HCT116 (cell line): ENCODE data around the gene SDCCAG8. TPM values are rescaled to one million over a fixed set of nuclear protein-coding genes. Genes with fewer than 3 reads are reported as not detected.

Experiments used
- ATAC-seq: fragments of 200-7000 bp; cut with Tn5 transposase; 2 replicates; pipeline ENCODE4 v1.9.1; 2020; ENCODE audit warnings: mild to moderate bottlenecking, moderate library complexity
- BruUV-seq: library from RNA; stranded (reverse); fragments of 400-500 nt; replicated peaks from 2 replicates; lab custom pipeline; 2021; lab: Mats Ljungman, UMichigan
- CTCF ChIA-PET: fragments of 300-600 bp; sonication (Branson Sonifier 250); formaldehyde crosslinking; loops from one replicate; lab custom pipeline; 2021; ENCODE audit warnings: antibody characterized with exemption; lab: Charles Lee
- POLR2A ChIA-PET: fragments of 300-600, 350-600 bp; sonication (Branson Sonifier 250); formaldehyde crosslinking; loops from one replicate; lab custom pipeline; 2021; ENCODE audit warnings: antibody characterized with exemption; lab: Charles Lee
- RAD21 ChIA-PET, 2 experiments: fragments of 300-600 bp; sonication (Branson Sonifier 250); formaldehyde crosslinking; loops; one replicate each; lab custom pipeline; 2023; ENCODE audit warnings: low total read pairs in 2 of 2; ENCODE audit not compliant: uncharacterized antibody in 2 of 2, unreplicated experiment in 2 of 2, low non-redundant PET in 1 of 2; lab: Charles Lee
- DNase-seq: peaks from one replicate; pipeline ENCODE4 v3.0.0-alpha.2; 2010; ENCODE audit warnings: low read depth, low spot score
- H2AFZ ChIP-seq: fragments of 200-600 bp; shearing (Covaris generic), sonication (generic); 2 replicates; pipeline ENCODE4 v1.6.1; 2017; ENCODE audit warnings: low read depth, mixed run types, mixed read lengths, antibody characterized with exemption, low read length; ENCODE audit not compliant: poor library complexity, severe bottlenecking
- H3K27ac ChIP-seq: 2 replicates; pipeline ENCODE4 v1.5.1; 2012; ENCODE audit warnings: low read depth, low read length
- H3K27me3 ChIP-seq: fragments of 200-600 bp; sonication (generic); 2 replicates; pipeline ENCODE4 v1.6.1; 2016; ENCODE audit warnings: mixed run types, low read length, mixed read lengths; ENCODE audit not compliant: insufficient read depth
- H3K36me3 ChIP-seq, 2 experiments: fragments of 200-500 bp in 1 of 2; fragments of 200-600 bp in 1 of 2; sonication (Bioruptor generic) in 1 of 2; sonication (generic) in 1 of 2; 2 replicates each; pipeline versions ENCODE4 v1.5.1 to v1.6.1; 2014 to 2016; ENCODE audit warnings: low read length in 2 of 2, inconsistent platforms in 1 of 2, mixed read lengths in 1 of 2, mixed run types in 1 of 2; ENCODE audit not compliant: insufficient read depth in 2 of 2, control insufficient read depth in 1 of 2
- H3K4me1 ChIP-seq, 2 experiments: fragments of 200-600 bp in 1 of 2; sonication (generic) in 1 of 2; 2 replicates each; pipeline versions ENCODE4 v1.5.1 to v1.6.1; 2012 to 2017; ENCODE audit warnings: low read length in 2 of 2, inconsistent platforms in 1 of 2, mild to moderate bottlenecking in 1 of 2, mixed read lengths in 1 of 2, mixed run types in 1 of 2, moderate library complexity in 1 of 2; ENCODE audit not compliant: insufficient read depth in 2 of 2, control insufficient read depth in 1 of 2
- H3K4me2 ChIP-seq: fragments of 200-600 bp; sonication (generic); 2 replicates; pipeline ENCODE4 v1.6.1; 2017; ENCODE audit warnings: mixed run types, low read length, mixed read lengths
- H3K4me3 ChIP-seq, 2 experiments: fragments of 200-600 bp in 1 of 2; sonication (generic) in 1 of 2; replicated peaks in 1 of 2; 2 replicates each; pipeline ENCODE4 v1.5.1; 2011 to 2016; ENCODE audit warnings: low read length in 2 of 2, control low read depth in 1 of 2, low read depth in 1 of 2, mild to moderate bottlenecking in 1 of 2, mixed read lengths in 1 of 2, mixed run types in 1 of 2
- H3K79me2 ChIP-seq: fragments of 200-600 bp; sonication (generic); 2 replicates; pipeline ENCODE4 v1.6.1; 2017; ENCODE audit warnings: mild to moderate bottlenecking, mixed run types, low read length, moderate library complexity, mixed read lengths; ENCODE audit not compliant: insufficient read depth
- H3K9ac ChIP-seq: fragments of 200-600 bp; sonication (generic); 2 replicates; pipeline ENCODE4 v1.6.1; 2016; ENCODE audit warnings: low read length, mixed read lengths
- H3K9me2 ChIP-seq: fragments of 200-600 bp; sonication (generic), shearing (Covaris generic); 2 replicates; pipeline ENCODE4 v1.6.1; 2017; ENCODE audit warnings: mixed run types, mild to moderate bottlenecking, moderate library complexity; ENCODE audit not compliant: insufficient read depth
- H3K9me3 ChIP-seq, 2 experiments: fragments of 200-500 bp in 1 of 2; fragments of 200-600 bp in 1 of 2; sonication (Bioruptor generic) in 1 of 2; sonication (generic) in 1 of 2; 2 replicates each; pipeline ENCODE4 v1.6.1; 2014 to 2017; ENCODE audit warnings: low read length in 2 of 2, mixed read lengths in 2 of 2, inconsistent platforms in 1 of 2, low read depth in 1 of 2, mild to moderate bottlenecking in 1 of 2, mixed run types in 1 of 2, moderate library complexity in 1 of 2; ENCODE audit not compliant: control insufficient read depth in 1 of 2, insufficient read depth in 1 of 2
- H4K20me1 ChIP-seq: fragments of 200-600 bp; sonication (generic), shearing (Covaris generic); 2 replicates; pipeline ENCODE4 v1.6.1; 2017; ENCODE audit warnings: mixed run types, mild to moderate bottlenecking, moderate library complexity; ENCODE audit not compliant: insufficient read depth
- FOSL1 ChIP-seq: IDR thresholded peaks from 2 replicates; pipeline ENCODE4 v1.6.1; 2012; ENCODE audit warnings: low read depth
- RAD21 ChIP-seq: IDR thresholded peaks from 2 replicates; pipeline ENCODE4 v1.6.1; 2012; ENCODE audit warnings: low read depth, mild to moderate bottlenecking
- SIN3A ChIP-seq: IDR thresholded peaks from 2 replicates; pipeline ENCODE4 v1.6.1; 2012; ENCODE audit warnings: low read depth
- TCF7L2 ChIP-seq: IDR thresholded peaks from 2 replicates; pipeline ENCODE4 v1.7.0; 2011; ENCODE audit warnings: borderline replicate concordance, inconsistent platforms; ENCODE audit not compliant: insufficient read depth, insufficient read length; ENCODE audit errors: extremely low read depth
- intact Hi-C: fragments of 100-400 bp; cut with micrococcal nuclease; formaldehyde crosslinking; loops from 2 replicates; pipeline ENCODE4 v1.10.0; 2022
- total RNA-seq: library from RNA; stranded (reverse); gene quantifications from one replicate; pipeline ENCODE4 v1.2.1, GENCODE V29; 2021; ENCODE audit not compliant: unreplicated experiment
- TF ChIP-seq, protein P1 (sequence below), 3 experiments: fragments of 200-600 bp in 1 of 3; sonication (generic) in 1 of 3; IDR thresholded peaks in 2 of 3; conservative IDR thresholded peaks in 1 of 3; 2 replicates each; pipeline ENCODE4 v1.5.1; 2012 to 2017; ENCODE audit warnings: low read depth in 2 of 3, low read length in 2 of 3, antibody characterized with exemption in 1 of 3, borderline replicate concordance in 1 of 3, control low read depth in 1 of 3, mild to moderate bottlenecking in 1 of 3, mixed read lengths in 1 of 3, mixed run types in 1 of 3, moderate library complexity in 1 of 3; ENCODE audit not compliant: insufficient read depth in 1 of 3

SDCCAG8 gene
- total RNA-seq, 1 experiment from 2014 or later = 38.2 TPM

DNA sequence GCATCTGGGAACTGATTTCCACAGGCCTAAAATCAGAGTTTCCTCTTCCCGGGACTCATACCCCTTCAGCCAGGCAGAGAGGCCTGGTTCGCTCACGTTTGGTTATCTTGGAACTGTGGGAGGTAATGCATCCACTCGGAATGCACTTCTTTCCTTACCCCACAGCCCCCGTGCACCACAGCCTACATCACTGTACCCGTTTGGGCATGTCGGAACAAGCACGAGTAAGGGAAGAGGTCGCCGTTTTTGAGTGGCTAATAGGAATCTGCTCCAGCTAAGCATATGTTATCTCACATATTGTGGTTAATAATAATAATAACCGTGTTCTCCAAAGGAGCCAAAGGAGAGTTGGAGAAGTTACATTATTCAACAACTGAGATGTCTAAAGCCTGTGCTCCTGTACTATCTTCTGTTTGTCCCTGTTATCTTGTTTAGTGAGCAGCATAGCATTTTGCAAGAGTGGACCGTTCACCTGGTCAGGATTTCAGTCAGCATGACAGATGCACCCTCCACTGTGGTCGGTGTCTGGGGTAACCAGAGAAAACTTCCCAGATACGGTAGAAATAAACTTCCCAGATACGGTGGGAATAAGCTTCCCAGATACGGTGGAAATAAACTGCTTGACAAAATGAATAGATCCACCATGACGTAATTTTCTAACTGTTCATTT lies 198.6 kb downstream of the SDCCAG8 start:
- Histone ChIP-seq H3K4me3 (no peak overlapping the region), H3K9ac (no peak overlapping the region), H3K79me2 (no peaks in the 10 kb centered on the region), H3K9me3 (no peaks in the 10 kb centered on the region), H3K27ac (no peak overlapping the region), H4K20me1 (no peaks in the 10 kb centered on the region), H3K9me2 (no peaks in the 10 kb centered on the region), H3K36me3 (no peaks in the 10 kb centered on the region), H2AFZ (no peak overlapping the region), H3K4me1 (no peaks in the 10 kb centered on the region), H3K4me2 (no peak overlapping the region), H3K27me3 (no peaks in the 10 kb centered on the region)
- TF ChIP-seq SIN3A (no peak), RAD21 (no peak), FOSL1 (no peak), TCF7L2 (no peak)
- TF ChIP-seq, protein P1, sequence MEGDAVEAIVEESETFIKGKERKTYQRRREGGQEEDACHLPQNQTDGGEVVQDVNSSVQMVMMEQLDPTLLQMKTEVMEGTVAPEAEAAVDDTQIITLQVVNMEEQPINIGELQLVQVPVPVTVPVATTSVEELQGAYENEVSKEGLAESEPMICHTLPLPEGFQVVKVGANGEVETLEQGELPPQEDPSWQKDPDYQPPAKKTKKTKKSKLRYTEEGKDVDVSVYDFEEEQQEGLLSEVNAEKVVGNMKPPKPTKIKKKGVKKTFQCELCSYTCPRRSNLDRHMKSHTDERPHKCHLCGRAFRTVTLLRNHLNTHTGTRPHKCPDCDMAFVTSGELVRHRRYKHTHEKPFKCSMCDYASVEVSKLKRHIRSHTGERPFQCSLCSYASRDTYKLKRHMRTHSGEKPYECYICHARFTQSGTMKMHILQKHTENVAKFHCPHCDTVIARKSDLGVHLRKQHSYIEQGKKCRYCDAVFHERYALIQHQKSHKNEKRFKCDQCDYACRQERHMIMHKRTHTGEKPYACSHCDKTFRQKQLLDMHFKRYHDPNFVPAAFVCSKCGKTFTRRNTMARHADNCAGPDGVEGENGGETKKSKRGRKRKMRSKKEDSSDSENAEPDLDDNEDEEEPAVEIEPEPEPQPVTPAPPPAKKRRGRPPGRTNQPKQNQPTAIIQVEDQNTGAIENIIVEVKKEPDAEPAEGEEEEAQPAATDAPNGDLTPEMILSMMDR (IDR thresholded peaks at IDR 0.05 in 2 of 3, conservative IDR thresholded peaks at IDR 0.05 in 1 of 3; ENCODE audit: borderline replicate concordance in 1 of 3, insufficient read depth in 1 of 3, low read depth in 2 of 3, low read length in 2 of 3) = no peak
- intact Hi-C loops = no loop called here
- BruUV-seq = no TSS peak
- POLR2A ChIA-PET = interaction anchor here (0.7 kb wide), 1 partner anchor 68 kb away, joined by 3 read pairs; no protein-coding TSS in a partner anchor
- DNase-seq (no peak), ATAC-seq (no peak)
- CTCF ChIA-PET = no interaction called here
- RAD21 ChIA-PET = no interaction called here
